ENCODE data around the gene AIMP1.
A peak's percentile ranks its signal among the peaks of the same experiment; 100 is the strongest.
"Not testable (repeated sequence)": the region's sequence is repeated elsewhere in the genome, so short reads cannot be mapped to it uniquely, and the experiment has no call there.

Gene AIMP1

GRCh38 chr4:106353786-106354185 is 37.4 kb downstream of the AIMP1 start:
- no peak for DNase-seq

GRCh38 chr4:106355193-106355592 is 38.8 kb downstream of the AIMP1 start:
- no peak for DNase-seq

- DNase-seq = no peak
Measured at GRCh38 chr4:106358899-106359298, 42.5 kb downstream of the AIMP1 start.

GRCh38 chr4:106362086-106362825 is 45.9 kb downstream of the AIMP1 start:
- DNase-seq = no peak

GRCh38 chr4:106364282-106364681 is 47.9 kb downstream of the AIMP1 start:
- DNase-seq = no peak

GRCh38 chr4:106365613-106366012 is 49.3 kb downstream of the AIMP1 start:
- DNase-seq = peak; percentile 90

- peak; percentile 12 for DNase-seq
Measured at GRCh38 chr4:106366026-106366425, 49.7 kb downstream of the AIMP1 start.

GRCh38 chr4:106367072-106367471 is 50.7 kb downstream of the AIMP1 start:
- no peak for DNase-seq

GRCh38 chr4:106368678-106369077 is 52.3 kb downstream of the AIMP1 start, which contains the start of gene GIMD1:
Gene GIMD1, minus strand, starts transcription at chr4:106368778. Its CDS starts 1,343 bp downstream, at chr4:106367435.
- DNase-seq = no peak

- DNase-seq = peak; percentile 80
Measured at GRCh38 chr4:106369456-106370060, 53.2 kb downstream of the AIMP1 start.

- no peak for DNase-seq
Measured at GRCh38 chr4:106370214-106370613, 53.9 kb downstream of the AIMP1 start.

- no peak for DNase-seq
Measured at GRCh38 chr4:106371161-106371560, 54.8 kb downstream of the AIMP1 start.

- DNase-seq = no peak
Measured at GRCh38 chr4:106373026-106373425, 56.7 kb downstream of the AIMP1 start.

- DNase-seq = no peak
Measured at GRCh38 chr4:106380179-106380578, 63.8 kb downstream of the AIMP1 start.

- DNase-seq = no peak
Measured at GRCh38 chr4:106384878-106385277, 68.5 kb downstream of the AIMP1 start.

GRCh38 chr4:106385853-106386393 is 69.6 kb downstream of the AIMP1 start:
- no peak for DNase-seq

GRCh38 chr4:106395582-106395981 is 79.2 kb downstream of the AIMP1 start:
- no peak for DNase-seq

GRCh38 chr4:106398898-106399297 is 82.5 kb downstream of the AIMP1 start:
- DNase-seq = not testable (repeated sequence)

Measured in kidney glomerular epithelial cell (primary cell).